ES-I3 (cell line): ENCODE data around the gene ASB10.

Source experiments
- H3K36me3 ChIP-seq: 2 replicates; pipeline ENCODE4 v1.6.1; 2013; ENCODE audit warnings: mild to moderate bottlenecking, low read length, control low read depth, moderate library complexity; ENCODE audit not compliant: insufficient read depth
- H3K4me1 ChIP-seq: 2 replicates; pipeline ENCODE4 v1.6.1; 2013; ENCODE audit warnings: mild to moderate bottlenecking, control low read depth, low read length; ENCODE audit not compliant: insufficient read depth
- H3K9ac ChIP-seq: 2 replicates; pipeline ENCODE4 v1.6.1; 2013; ENCODE audit warnings: low read depth, mild to moderate bottlenecking, low read length, moderate library complexity
- H3K9me3 ChIP-seq: 2 replicates; pipeline ENCODE4 v1.6.1; 2013; ENCODE audit warnings: mild to moderate bottlenecking, low read length, moderate library complexity; ENCODE audit not compliant: control insufficient read depth, insufficient read depth

ASB10 gene

DNA sequence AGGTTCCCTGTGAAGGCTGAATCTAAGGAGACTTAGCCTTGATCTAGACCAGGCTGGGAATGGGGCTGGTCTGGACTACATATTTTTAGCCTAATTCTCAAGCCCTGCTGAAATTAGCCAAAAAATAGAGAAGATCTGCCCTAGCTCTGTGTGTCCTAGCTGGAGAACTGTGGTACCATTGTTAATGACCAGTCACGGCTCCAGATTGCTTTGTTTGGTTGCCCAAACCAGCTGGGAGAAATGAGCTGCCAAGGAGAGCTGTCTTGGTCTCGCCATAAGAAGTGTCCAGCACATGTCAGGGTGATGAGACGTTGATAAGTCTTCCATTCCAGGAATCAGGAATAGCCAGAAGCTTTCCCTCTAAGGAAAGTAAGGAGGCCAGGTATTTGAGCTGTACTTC, 40.3 kb downstream of the ASB10 start:
- H3K9ac ChIP-seq: no peak overlapping the region
- H3K9me3 ChIP-seq: no peaks in the 10 kb centered on the region
- H3K4me1 ChIP-seq: no peaks in the 10 kb centered on the region
- no peaks in the 10 kb centered on the region for H3K36me3 ChIP-seq

DNA sequence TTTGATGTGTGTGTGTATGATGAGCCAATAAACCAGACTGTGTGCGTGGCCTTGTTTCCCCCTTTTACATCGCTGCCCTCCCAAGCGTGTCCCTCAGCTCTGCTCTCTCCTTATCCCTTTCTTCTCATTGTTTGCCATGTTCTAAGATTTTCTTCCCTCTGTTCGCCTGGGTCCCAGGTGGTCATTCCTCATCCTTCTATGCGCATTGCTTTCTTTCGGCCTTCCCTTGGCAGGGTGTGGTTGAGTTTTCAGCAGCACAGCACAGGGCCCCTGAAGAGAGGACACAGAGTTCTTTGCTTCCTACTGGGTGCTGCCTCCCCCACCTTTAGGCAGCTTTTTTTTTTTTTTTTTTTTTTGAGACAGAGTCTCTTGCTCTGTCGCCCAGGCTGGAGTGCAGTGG, 42.7 kb downstream of the ASB10 start:
- Histone ChIP-seq H3K36me3 (no peaks in the 10 kb centered on the region), H3K4me1 (no peaks in the 10 kb centered on the region; the same call in 1 of the 2 replicates), H3K9me3 (no peaks in the 10 kb centered on the region), H3K9ac (no peak overlapping the region)

DNA sequence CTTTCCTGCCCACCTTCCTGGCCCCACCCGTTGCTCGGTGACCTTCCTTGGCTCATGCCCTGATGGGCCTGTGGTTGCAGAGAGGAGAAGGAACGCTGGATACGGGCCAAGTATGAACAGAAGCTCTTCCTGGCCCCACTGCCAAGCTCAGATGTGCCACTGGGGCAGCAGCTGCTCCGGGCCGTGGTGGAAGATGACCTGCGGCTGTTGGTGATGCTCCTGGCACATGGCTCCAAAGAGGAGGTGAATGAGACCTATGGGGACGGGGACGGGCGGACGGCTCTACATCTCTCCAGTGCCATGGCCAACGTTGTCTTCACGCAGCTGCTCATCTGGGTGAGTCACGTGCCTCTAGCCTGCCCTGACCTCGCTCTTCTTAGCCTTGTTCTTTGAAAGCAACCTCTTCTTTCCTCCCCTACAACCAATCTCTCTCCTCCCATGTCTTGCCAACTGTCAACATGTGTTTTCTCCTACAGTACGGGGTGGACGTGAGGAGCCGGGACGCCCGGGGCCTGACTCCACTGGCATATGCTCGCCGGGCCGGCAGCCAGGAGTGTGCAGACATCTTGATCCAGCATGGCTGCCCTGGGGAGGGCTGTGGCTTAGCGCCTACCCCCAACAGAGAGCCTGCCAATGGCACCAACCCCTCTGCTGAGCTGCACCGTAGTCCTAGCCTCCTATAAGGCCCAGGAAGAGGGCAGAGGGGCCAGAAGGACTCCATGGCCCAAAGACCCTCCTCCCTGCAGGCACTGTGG, 43.6 kb downstream of the ASB10 start:
- H3K9ac ChIP-seq: no peak overlapping the region
- no peaks in the 10 kb centered on the region for H3K9me3 ChIP-seq
- no peaks in the 10 kb centered on the region for H3K36me3 ChIP-seq
- peaks cover 7% of the 10 kb centered on the region; the same call in 1 of the 2 replicates for H3K4me1 ChIP-seq

DNA sequence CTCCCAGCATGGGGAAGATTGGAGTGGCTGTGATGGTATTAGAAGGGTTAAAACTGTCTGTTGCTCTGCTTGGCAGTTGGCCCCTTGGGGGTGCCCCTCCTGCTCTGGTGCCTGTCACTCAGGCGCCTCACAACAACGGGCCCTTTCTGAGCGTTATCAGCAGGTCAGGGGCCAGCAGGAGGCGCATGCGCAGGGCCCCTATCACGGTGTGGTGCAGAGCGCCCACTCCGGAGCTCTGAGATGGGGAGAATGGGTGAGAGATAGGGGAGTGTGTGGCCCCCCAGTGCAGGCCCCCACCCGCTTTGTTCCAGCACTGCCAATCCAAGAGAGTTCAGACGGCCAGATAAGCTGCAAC, 44.4 kb downstream of the ASB10 start:
- Histone ChIP-seq H3K9ac (no peak overlapping the region), H3K36me3 (no peaks in the 10 kb centered on the region), H3K4me1 (peaks cover 7% of the 10 kb centered on the region; the same call in 1 of the 2 replicates), H3K9me3 (no peaks in the 10 kb centered on the region)

DNA sequence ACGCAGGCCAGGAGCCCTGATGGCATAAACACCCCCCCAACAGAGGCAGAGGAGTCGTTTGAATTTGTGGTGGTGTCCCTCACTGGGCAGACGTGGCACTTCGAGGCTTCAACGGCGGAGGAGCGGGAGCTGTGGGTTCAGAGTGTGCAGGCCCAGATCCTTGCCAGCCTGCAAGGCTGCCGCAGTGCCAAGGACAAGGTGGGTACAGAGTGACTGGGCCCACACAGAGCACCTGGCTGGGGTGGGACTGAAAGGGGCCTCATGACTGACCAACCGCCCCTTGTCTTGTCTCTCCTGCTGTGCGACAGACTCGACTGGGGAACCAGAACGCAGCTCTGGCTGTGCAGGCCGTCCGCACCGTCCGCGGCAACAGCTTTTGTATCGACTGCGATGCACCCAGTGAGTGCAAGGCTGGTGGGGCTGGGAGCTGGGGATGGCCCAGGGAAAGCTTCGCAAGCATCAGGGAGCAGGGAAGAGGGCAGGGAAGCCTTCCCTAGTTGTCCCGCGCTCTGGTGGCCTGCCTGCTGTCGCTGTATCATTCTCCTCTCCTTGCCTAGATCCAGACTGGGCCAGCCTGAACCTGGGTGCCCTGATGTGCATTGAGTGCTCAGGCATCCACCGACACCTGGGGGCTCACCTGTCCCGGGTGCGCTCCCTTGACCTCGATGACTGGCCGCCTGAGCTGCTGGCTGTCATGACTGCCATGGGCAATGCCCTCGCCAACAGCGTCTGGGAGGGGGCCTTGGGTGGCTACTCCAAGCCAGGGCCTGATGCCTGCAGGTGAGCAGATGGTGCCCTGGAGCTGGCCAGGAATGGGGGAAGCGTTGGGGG, 45.0 kb downstream of the ASB10 start:
- no peaks in the 10 kb centered on the region for H3K36me3 ChIP-seq
- peaks cover 7% of the 10 kb centered on the region; the same call in 1 of the 2 replicates for H3K4me1 ChIP-seq
- H3K9ac ChIP-seq: no peak overlapping the region

DNA sequence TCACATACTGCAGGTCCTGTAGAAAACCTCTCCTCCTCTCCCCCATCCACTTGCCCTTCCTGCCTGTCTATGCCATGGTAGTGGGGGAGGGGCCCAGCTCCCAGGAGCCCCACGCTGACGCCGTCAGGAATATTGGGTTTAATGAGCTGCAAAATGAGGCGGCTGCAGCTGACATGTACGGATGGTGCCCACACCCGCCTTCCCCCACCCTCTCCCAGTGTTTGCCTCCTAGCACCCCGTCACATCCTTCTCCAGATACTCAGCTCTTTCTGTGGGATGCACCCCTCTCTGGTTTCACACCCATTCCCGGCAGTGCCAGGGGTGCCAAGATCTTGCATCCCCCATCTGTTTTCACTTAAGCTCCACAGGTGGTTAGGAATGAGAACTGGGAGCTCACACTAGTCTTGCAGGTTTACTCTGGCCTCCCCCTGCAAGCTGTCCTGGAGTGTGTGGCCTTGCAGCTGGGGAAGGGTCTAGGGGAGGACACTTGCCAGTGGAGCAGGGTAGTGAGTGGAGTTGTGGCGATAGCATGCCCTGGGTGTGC, 45.7 kb downstream of the ASB10 start:
- Histone ChIP-seq H3K4me1 (peaks cover 7% of the 10 kb centered on the region; the same call in 1 of the 2 replicates), H3K9ac (no peak overlapping the region), H3K36me3 (no peaks in the 10 kb centered on the region), H3K9me3 (no peaks in the 10 kb centered on the region)

More for the DNA sequence above, 45.0 kb downstream of the ASB10 start:
- H3K9me3 ChIP-seq: no peaks in the 10 kb centered on the region

DNA sequence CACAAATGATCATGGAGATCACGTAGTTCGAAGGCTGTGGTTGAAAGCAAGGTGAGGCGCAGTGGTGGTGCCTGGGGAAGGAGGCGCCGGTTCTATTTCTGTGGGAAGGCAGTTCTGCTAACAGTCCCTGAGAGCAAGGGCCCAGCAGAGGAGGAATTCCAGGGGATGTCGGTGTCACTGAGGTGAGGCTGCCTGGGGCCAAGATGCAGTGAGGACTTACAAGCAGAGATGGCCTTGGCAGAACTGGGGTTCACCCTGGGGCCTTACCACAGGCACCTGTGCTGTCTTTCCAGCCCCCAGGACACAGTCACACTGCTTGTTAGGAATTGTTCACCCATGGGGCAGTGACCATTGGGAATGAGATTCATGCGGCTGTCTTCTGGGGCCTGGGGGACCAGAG, 46.2 kb downstream of the ASB10 start:
- Histone ChIP-seq H3K9ac (no peak overlapping the region), H3K4me1 (peaks cover 7% of the 10 kb centered on the region; the same call in 1 of the 2 replicates), H3K9me3 (no peaks in the 10 kb centered on the region), H3K36me3 (no peaks in the 10 kb centered on the region)

DNA sequence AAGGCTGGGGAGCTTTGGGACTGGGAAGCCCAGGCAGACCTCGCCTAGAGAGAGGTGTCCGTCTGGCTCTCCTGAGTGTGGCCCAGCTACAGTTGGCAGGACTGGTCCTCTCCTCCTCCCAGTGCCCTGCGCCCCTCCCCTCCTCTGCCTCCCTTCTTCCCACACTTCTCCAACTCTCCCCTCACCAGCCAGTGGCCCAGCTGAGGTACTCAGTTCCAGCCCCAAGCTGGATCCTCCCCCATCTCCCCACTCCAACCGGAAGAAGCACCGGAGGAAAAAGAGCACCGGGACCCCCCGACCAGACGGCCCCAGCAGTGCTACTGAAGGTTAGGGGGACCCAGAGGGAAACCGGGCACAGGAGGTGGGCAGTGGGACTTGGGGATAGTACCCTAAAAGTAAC, 47.3 kb downstream of the ASB10 start:
- peaks cover 7% of the 10 kb centered on the region; the same call in 1 of the 2 replicates for H3K4me1 ChIP-seq
- H3K9me3 ChIP-seq: no peaks in the 10 kb centered on the region
- no peaks in the 10 kb centered on the region; the same call in 1 of the 2 replicates for H3K36me3 ChIP-seq

DNA sequence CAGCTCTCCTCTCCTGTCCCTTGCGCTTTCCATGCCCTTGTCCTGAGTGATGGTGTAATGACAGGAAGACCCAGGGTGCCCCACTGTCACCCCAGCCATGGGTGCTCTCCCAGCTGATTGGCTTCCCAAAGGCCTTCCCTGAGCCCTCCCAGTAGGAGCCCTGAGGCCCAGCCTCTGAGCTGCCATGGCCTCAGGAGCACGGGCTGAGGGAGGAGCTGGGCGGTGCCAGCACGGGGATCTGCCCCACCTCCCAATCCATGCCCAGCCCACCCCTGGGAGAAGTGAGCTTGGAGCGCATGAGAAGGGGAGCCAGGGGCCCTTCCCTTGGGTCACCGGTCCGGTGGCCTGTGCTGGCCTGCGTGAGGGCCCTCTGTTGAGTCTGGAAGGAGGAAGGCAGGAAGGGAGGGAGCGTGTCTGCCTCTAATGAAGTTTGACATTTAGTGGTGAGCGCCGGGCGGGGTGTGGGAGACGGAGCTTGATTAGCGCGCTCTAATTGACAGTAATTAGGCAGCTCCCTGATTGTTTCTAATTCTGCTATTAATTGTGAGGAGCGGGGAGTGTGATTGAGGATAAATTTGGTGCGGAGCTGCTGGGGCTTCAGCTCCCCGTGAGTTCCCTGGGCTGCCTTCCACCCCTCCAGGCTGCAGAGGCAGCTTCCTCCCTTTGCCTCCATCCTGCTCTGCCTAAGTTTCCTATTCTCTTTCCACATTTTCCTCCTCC, 47.8 kb downstream of the ASB10 start:
- no peaks in the 10 kb centered on the region for H3K9me3 ChIP-seq
- peaks cover 7% of the 10 kb centered on the region; the same call in 1 of the 2 replicates for H3K4me1 ChIP-seq
- H3K9ac ChIP-seq: peak overlapping the region; percentile 21; the same call in 1 of the 2 replicates
- no peaks in the 10 kb centered on the region; the same call in 1 of the 2 replicates for H3K36me3 ChIP-seq

More for the DNA sequence above, 47.3 kb downstream of the ASB10 start:
- no peak overlapping the region for H3K9ac ChIP-seq

DNA sequence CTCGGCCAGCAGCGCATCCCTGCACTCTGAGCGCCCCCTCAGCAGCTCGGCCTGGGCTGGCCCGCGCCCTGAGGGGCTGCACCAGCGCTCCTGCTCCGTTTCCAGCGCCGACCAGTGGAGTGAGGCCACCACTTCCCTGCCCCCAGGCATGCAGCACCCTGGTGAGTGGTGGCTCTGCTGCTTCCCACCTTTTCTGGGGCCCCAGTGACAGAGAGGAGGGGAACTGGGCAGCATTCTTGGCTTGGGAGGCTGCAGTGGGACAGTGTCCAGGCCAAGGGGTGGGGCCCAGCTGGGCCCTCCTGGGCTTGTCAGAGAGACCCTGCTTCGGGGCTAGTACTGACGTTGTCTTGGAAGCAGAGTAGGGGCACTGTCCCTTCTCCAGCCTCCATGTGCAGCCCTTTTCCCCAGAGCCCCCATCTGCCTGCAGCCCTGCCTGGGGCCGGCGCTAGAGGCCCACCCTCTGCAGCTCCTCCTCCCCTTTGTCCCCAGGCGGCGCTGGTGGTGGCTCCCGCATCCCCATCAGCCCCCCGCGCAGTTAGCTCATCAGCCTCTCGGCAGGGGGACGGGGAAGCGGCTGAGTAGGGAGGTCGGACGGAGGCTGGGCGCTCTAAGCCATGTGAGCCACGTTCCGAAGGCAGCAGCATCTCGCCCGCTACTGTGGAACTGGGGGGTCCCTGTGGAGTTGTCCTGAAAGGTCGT, 48.7 kb downstream of the ASB10 start:
- H3K4me1 ChIP-seq: peaks cover 7% of the 10 kb centered on the region; the same call in 1 of the 2 replicates
- H3K9ac ChIP-seq: no peak overlapping the region
- no peaks in the 10 kb centered on the region; the same call in 1 of the 2 replicates for H3K36me3 ChIP-seq
- no peaks in the 10 kb centered on the region for H3K9me3 ChIP-seq

DNA sequence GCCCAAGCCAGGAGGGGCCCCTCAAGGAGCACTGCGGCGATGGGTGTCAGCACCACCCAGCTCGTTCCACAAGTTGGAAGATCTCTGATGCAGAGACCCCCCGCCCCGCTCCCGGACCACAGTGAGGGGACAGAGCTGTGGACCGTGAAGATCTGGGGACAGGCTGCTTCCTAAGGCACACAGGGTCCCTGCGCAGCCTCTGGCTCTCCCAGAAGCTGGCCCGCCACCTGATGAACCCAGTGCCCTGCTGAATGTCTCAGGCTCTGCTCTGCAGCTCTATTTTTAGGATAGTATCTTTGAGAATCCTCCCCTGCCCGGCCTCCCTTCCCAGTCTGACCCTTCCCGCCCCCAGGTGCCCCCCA, 49.3 kb downstream of the ASB10 start:
- no peaks in the 10 kb centered on the region; the same call in 1 of the 2 replicates for H3K36me3 ChIP-seq
- H3K9ac ChIP-seq: no peak overlapping the region
- no peaks in the 10 kb centered on the region for H3K9me3 ChIP-seq
- H3K4me1 ChIP-seq: peaks cover 7% of the 10 kb centered on the region; the same call in 1 of the 2 replicates

DNA sequence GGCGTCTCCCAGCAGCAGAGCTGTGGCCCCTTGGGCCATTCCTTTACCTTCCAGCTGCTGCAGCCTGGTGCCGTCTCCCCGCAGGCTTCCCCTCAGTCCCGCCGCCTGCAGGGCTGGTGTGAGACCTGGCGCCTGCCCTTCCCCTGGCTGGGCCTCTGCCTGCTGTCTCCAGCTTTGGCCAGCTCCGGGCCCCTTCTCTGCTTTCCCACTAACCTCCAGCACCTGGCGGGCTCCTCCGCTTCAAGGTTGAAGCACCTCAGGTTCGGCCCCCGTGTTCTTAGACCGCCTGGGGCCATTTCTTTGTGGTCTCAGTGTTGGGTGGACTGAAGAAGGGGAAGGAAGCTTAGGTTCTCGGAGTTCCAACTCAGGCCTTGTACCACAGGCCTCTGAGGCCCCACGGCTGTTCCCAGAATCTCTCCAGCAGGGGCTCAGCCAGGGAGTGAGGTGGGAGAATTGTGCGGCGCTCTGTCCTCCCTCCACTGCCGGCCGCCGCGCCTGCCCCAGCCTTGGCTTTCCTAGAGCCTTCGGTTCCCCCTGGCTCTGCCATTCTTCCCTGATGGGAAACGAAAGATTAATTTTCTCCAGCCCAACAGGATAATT, 49.9 kb downstream of the ASB10 start:
- Histone ChIP-seq H3K4me1 (peaks cover 7% of the 10 kb centered on the region; the same call in 1 of the 2 replicates), H3K9me3 (no peaks in the 10 kb centered on the region), H3K9ac (no peak overlapping the region), H3K36me3 (no peaks in the 10 kb centered on the region; the same call in 1 of the 2 replicates)
